Activated naive CD4-positive, alpha-beta T cell treated with anti-CD3 and anti-CD28 coated beads, Interleukin-2, amount 10 ng/mL, durations not matched to agents 5 hours and 36 hours (primary cell): ENCODE data around the gene C1D. TPM values are rescaled to one million over a fixed set of nuclear protein-coding genes. Genes with fewer than 3 reads are reported as not detected.

Experiments used
- total RNA-seq, 2 experiments: library from RNA; stranded (reverse); gene quantifications; one replicate each; pipeline ENCODE4 v1.2.3, GENCODE V29; 2021

The C1D gene
- 10 to 100 TPM; 14.3 to 16.2 TPM for total RNA-seq

GRCh38 chr2:68062680-68063387 lies at the start of gene C1D:
Gene C1D (minus strand): TSS chr2:68063004. CDS start chr2:68047310, 15,694 bp downstream.

Other genes starting within 250 kb of the C1D start
- gene PNO1, start 94.9 kb upstream of the C1D start, total RNA-seq, result 1 to 10 TPM; 8.1 to 9.1 TPM
- 10 to 100 TPM; 70.1 to 71.8 TPM for gene PPP3R1, start 189.5 kb upstream of the C1D start, total RNA-seq